ENCODE results near the gene WDR91.

- TF ChIP-seq CTCF (IDR thresholded peaks at IDR 0.05 in 2 of 3, conservative IDR thresholded peaks at IDR 0.05 in 1 of 3; ENCODE audit: borderline replicate concordance in 1 of 3, insufficient read depth in 1 of 3, low read depth in 2 of 3, low read length in 2 of 3) (no peak), CEBPB (IDR thresholded peaks at IDR 0.05; ENCODE audit: low read depth) (no peak), POLR2A (IDR thresholded peaks at IDR 0.05; ENCODE audit: borderline replicate concordance, extremely low read depth, insufficient read depth, insufficient read length) (no peak), SIN3A (IDR thresholded peaks at IDR 0.05; ENCODE audit: low read depth) (no peak), EZH2 (IDR thresholded peaks at IDR 0.05) (no peak), YY1 (IDR thresholded peaks at IDR 0.05; ENCODE audit: extremely low read depth, insufficient replicate concordance, low read depth, low read length) (no peak), ZBTB33 (IDR thresholded peaks at IDR 0.05; ENCODE audit: extremely low read depth, insufficient replicate concordance, low read length) (no peak)
These were observed 35.0 kb upstream of the WDR91 start for GRCh38 chr7:135246191-135246825.
